Frontal cortex (tissue), 4 donors: Measurements from ENCODE around the gene TRIM71. TPM values are rescaled to one million over a fixed set of nuclear protein-coding genes. Genes with fewer than 3 reads are reported as not detected.
"Not testable (repeated sequence)": the region's sequence is repeated elsewhere in the genome, so short reads cannot be mapped to it uniquely, and the experiment has no call there.

Experiments used
- DNase-seq, 2 donors: peaks; one replicate each; pipeline ENCODE4 v3.0.0; 2012; ENCODE audit warnings: low spot score in 2 of 2
- FAIRE-seq: peaks from 2 replicates; lab custom pipeline; 2012; peaks lifted over from hg19 to GRCh38; lab: Jason Lieb, UNC
- total RNA-seq: library from RNA; depleted of rRNA; stranded (reverse); fragments of >200 nt; gene quantifications from one replicate; pipeline ENCODE4 v1.2.3, GENCODE V29; 2014
- donor health status: control.
- donor health status: control.
- donor health status: control.

Gene TRIM71
- total RNA-seq, 1 donor from 2014 or later: 2.9 TPM

- FAIRE-seq: no peak
- DNase-seq: no peak
Observed at GRCh38 chr3:32883817-32884216, 66.0 kb downstream of the TRIM71 start.

GRCh38 chr3:32884591-32884990, 66.8 kb downstream of the TRIM71 start:
- FAIRE-seq: no peak
- no peak for DNase-seq

- FAIRE-seq (no peak), DNase-seq (no peak)
Observed at GRCh38 chr3:32885283-32885901, 67.6 kb downstream of the TRIM71 start.

- DNase-seq (no peak), FAIRE-seq (no peak)
Observed at GRCh38 chr3:32886296-32886695, 68.5 kb downstream of the TRIM71 start.

GRCh38 chr3:32886911-32887310, 69.1 kb downstream of the TRIM71 start:
- DNase-seq (no peak), FAIRE-seq (no peak)

- no peak for FAIRE-seq
- no peak for DNase-seq
Observed at GRCh38 chr3:32888739-32889138, 70.9 kb downstream of the TRIM71 start.

- no peak for DNase-seq
- FAIRE-seq: no peak
Observed at GRCh38 chr3:32890420-32891276, 72.9 kb downstream of the TRIM71 start.

- DNase-seq (no peak), FAIRE-seq (no peak)
Observed at GRCh38 chr3:32891365-32891764, 73.6 kb downstream of the TRIM71 start.

GRCh38 chr3:32892625-32893598, 75.1 kb downstream of the TRIM71 start:
- no peak for DNase-seq
- FAIRE-seq: no peak

GRCh38 chr3:32894977-32895376, 77.2 kb downstream of the TRIM71 start:
- DNase-seq (no peak), FAIRE-seq (no peak)

GRCh38 chr3:32895701-32896100, 77.9 kb downstream of the TRIM71 start:
- no peak for FAIRE-seq

GRCh38 chr3:32896143-32896542, 78.3 kb downstream of the TRIM71 start:
- FAIRE-seq (no peak), DNase-seq (no peak)

More at GRCh38 chr3:32895701-32896100, 77.9 kb downstream of the TRIM71 start:
- no peak for DNase-seq

- no peak for FAIRE-seq
- DNase-seq: no peak
Observed at GRCh38 chr3:32897001-32897601, 79.3 kb downstream of the TRIM71 start.

GRCh38 chr3:32897981-32898623, 80.3 kb downstream of the TRIM71 start:
- DNase-seq: no peak

GRCh38 chr3:32899265-32899664, 81.5 kb downstream of the TRIM71 start:
- FAIRE-seq (no peak), DNase-seq (no peak)

More at GRCh38 chr3:32897981-32898623, 80.3 kb downstream of the TRIM71 start:
- no peak for FAIRE-seq

- no peak for DNase-seq
- no peak for FAIRE-seq
Observed at GRCh38 chr3:32901005-32901932, 83.5 kb downstream of the TRIM71 start.

GRCh38 chr3:32902887-32903371, 85.1 kb downstream of the TRIM71 start:
- not testable (repeated sequence) for FAIRE-seq, DNase-seq

GRCh38 chr3:32903953-32904352, 86.2 kb downstream of the TRIM71 start:
- DNase-seq: no peak
- FAIRE-seq: no peak
